Dermis microvascular lymphatic vessel endothelial cell (primary cell): ENCODE results near the gene TM4SF18. TPM values are rescaled to one million over a fixed set of nuclear protein-coding genes. Genes with fewer than 3 reads are reported as not detected.

Experiments used
- DNase-seq, 2 donors: peaks; one replicate each; pipeline versions ENCODE4 v3.0.0 to v3.0.0-alpha.2; 2010; ENCODE audit warnings: low read depth in 2 of 2
- total RNA-seq: library from RNA; depleted of rRNA; stranded (reverse); fragments of >200 nt; gene quantifications from 2 replicates; pipeline ENCODE4 v1.2.1, GENCODE V29; 2014

Gene TM4SF18
- total RNA-seq, 1 donor from 2014 or later, result 318 TPM

DNA sequence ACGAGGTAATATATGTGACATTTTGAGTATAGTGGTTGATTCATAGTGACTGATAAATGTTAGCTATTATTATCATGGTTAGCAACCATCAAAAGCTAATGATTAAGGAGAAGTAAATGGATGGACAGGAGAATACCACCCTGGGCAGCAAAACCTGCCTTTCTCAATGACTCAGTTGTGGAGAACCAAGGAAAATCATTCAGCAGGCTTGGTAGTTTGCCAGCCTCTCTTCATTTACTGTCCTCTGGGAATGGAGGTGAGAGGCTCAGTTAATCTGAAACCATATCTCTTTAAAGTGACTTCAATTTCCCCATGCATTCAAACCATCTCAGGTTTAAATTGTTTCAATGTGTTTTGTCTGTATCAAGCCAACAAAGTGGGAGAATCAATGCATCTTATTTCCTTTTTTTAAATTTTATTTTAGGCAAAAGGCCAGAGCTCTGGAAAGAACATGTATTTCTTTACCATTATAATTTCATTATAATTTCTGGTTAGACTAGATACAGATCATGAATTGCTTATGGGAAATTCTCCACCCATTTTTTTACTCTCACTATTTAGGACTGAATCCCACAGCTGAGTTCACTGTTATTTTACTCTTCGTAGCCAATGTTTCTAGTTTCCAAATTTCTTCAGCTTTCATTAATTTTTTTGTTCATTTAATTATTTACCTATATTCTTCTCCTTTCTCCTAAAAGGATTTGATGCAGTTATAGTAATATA, 2.7 kb downstream of the TM4SF18 start:
- peak in 1 of 2 donors; percentile 34 for DNase-seq

DNA sequence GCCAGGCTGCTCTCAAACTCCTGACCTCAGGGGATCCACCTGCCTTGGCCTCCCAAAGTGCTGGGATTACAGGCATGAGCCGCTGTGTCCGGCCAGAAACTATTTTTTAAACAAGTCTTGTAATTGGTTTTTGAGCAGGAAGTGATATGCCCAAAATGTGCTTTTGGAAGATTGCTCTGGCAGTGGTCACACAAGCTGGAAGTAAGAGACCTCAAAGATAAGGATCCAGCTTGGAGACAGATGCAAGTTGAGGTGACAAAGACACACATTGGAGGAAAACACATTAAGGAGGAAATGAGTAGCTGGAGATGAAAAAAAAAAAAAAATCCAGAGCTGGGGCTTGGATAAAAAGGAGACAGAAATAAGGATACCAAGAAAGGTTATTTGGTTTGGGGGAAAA, 6.3 kb downstream of the TM4SF18 start:
- no peak for DNase-seq

DNA sequence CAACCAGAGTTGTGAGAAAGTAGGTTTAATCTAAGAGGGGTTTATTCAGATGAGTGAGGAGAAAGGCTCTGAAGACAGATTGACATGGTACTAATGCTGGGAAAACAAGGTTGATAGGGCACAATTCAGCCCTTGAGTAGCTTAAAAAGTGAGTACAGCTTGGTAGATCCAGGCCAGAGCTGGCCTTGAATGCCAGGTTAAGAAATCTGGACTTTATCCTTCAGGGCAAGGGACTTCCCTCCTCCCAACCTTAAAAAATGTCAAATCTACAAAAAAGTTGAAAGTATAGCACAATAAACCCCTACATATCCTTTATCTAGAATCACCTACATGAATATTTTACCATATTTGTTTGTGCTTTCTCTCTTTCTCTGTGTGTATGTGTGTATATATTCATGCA, 7.9 kb downstream of the TM4SF18 start:
- no peak for DNase-seq

DNA sequence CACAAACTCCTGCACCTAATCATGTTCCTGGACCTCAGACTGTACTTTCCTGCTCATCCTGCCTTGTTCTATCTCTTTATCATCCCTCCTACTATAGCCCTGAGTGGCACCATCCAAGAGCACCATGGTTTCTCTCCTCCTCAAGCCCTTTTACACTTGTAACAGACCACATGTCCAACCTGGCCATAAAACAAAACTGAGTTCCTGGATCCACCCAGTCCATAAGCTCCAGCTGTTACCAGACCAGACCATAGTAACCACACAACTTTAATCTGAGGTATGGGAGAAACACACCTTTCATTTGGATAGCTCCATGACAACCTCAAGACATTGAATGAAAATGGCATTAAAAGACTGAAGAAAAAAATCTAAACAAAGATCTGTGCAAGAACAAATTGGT, 9.1 kb downstream of the TM4SF18 start:
- no peak for DNase-seq

DNA sequence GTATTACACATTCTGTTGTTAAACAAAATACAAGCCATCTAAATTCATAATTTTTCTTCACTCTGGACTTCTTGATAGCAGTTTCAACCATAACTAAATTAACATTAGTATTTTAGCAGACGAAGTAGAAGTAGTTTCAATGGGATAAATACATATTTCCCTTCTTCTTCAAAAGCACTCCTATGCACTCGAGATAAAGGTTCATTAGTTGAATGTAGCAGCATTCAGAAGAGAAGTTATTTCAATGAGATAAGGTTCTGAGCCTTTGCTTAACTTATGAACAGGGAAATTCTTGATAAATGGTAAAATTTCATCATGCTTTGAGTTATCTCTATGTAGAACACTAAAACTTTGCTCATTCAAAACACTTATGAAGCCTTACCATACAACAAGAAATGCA, 11.8 kb downstream of the TM4SF18 start:
- DNase-seq, result no peak

DNA sequence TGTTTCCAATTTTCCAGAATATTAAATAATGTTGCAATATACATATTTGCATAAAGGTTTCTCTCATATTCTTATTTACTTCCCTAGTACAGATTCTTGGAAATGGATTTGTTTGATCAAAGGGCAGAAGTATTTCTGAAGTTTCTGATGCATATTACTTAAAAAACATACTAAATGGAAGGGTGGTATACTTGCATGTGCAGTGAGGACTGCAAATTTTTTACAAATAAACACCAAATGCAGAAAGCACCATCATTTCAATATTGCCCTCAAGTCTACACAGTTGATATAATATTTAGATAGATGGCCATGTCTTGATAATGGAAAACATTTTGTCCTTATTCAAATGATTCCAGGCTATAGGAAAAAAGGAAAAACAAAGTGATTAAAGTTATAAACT, 12.3 kb downstream of the TM4SF18 start:
- DNase-seq, result no peak

DNA sequence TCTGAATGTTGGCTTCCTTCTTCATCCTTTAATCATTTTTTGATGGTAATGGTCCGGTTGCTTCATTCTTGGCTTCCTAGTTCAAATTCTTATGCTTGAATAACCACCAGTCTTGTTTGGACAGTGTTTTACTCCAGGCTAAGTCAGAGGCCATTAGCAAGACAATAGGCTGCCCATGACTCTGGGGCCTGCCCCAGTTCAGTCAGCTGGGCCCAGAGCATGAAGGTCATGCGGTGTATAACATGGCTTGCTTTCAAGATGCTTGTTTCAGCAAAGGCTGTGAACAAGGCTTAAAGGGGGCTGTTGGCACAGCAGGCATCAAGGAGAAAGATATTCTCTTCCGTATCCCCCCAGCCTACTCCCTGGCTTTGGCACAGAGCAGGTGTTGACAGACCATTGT, 13.7 kb downstream of the TM4SF18 start:
- no peak for DNase-seq

DNA sequence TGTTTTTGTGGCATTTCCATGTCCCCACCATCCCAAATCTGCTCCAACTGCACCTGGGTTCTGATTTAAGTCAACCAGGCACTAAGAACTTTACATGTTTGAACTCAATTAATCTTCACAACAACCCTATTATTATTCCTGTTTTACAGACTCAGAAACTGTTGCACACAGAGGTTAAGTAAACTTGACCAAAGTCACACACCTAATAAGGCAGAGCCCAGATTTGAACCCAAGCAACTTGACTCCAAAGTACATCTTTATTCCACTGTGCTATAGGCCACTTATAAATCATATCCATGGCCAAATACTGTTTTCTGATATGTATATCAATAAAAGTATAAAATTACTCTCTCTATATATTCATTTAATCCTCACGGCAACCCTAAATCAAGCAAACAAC, 16.4 kb downstream of the TM4SF18 start:
- DNase-seq, result no peak

DNA sequence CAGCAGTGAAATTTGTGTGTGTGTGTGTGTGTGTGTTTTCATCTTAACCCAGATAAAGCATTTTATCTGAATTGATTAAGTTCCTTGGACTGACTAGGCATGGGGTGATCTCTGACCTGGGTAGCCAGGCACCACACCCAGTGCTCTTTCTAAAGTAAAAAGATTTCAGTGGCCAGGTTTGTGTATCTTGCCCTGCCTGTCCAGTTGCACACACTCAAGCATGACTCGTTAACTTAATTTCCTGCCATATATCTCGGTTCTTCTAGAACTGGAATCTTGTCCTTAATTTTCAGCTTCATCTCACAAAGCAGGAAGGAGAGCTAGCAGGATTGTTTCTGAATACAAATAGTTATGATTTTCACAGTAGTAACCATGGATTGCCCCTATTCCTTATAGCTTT, 17.0 kb downstream of the TM4SF18 start:
- DNase-seq, result no peak

DNA sequence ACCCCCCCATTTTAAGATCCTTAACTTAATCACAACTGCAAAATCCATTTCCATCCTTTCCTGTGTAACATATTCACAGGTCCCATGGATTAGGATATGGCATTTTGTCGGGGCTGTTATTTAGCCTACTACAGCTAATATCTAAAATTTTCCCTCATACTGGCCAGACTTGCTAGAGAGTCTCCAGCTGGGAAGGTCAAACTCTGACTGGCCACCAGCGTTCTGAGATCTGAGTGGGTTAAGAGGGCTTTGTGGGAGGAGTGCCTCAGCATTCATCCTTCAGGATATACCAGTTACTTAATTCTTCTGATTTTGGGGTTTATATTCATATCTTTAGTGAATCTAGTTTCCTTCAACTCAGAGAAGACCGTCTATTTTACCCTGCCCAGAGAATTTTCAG, 17.7 kb downstream of the TM4SF18 start:
- no peak for DNase-seq

DNA sequence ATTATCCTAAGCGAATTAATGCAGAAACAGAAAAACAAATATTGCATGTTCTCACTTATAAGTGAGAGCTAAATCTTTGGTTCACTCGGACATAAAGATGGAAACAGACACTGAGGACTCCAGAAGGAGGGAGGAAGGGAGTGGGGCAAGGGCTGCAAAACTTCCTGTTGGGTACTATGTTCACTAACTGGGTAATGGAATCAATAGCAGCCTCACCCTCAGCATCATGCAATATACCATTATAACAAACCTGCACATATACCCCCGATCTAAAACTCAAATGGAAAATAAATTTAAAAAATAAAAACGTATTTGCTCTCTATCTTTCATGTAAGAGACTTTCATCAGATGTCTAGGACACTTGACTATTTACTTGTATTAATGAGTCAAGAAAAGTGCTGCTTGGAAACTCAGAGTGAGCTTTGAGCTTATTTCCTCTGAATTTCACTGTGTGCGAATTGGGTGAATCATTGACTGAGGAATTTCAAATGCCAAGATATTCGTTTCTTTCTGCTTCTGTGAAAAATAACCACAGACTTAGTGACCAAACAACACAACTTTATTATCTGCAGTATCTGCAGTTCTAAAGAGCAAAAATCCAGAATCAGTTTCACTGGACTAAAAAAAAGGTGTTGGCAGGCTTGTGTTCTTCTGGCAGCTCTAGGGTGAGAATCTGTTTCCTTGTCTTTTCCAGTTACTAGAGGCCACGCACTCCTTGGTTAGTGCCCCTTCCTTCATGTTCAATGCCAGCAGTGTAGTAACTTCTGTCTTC, 18.4 kb downstream of the TM4SF18 start:
- peak in 1 of 2 donors; percentile 31 for DNase-seq

DNA sequence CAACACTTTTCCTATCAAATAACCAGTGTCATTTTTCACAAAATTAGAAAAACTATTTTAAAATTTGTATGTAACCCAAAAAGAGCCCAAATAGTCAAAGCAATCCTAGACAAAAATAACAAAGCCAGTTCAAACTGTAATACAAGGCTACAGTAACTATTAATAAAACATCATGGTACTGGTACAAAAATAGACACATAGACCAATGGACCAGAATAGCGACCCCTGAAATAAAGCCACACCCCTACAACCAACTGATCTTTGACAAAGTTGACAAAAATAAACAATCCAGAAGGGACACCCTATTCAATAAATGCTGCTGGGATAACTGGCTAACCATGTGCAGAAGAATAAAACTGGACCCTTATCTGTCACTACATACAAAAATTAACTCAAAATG, 19.9 kb downstream of the TM4SF18 start:
- no peak for DNase-seq

DNA sequence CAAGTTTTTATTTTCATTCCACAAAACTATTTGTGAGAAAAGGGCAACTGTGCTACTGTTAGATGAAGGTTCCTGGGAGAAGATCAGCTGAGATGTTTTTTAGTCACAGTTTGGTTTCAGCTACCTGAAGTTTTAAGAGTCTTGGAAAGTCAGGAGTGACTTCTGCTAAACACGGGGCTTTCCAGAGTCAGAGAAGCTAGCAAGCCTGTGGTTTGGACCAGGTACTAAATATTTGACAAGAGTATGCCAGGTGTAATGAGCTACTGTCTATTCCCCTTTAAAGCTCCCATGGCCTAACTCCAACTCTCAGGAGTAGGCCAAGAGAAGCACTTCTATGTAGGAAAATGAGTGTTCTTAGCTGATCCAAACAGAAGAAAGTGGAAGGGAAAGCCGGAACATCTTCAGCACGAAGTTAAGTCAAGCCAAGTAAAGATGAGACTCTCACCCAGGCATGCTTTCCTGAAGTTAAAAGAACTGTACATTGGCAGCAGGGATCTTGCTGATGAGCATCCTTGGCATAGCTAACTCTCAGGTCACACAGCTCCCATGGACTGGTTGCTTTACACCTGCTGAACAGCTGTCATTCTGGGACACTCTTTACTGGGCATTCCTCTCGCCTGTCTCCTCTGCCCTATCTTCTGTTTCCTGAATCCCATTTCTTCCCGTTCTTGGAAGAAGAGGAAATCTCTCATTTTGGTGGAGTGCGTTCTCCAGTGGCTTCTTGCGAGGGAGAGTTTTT, 22.5 kb downstream of the TM4SF18 start:
- DNase-seq, result no peak

DNA sequence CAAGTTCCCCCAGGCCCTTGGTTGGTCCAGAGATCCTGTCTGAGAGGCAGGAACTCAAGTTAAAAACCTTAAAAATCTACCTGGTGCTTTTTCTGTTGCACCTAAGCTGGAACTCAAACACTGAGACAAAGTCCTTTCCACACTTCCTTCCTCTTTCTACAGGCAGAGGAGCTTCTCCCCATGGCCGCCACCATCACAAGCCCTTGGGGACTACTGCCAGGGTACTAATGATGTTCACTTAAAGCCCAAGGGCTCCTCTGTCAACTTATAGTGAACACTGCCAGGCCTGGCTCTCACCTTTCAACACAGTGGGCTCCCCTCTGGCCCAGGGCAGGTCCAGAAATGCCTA, 26.0 kb downstream of the TM4SF18 start:
- DNase-seq, result no peak

DNA sequence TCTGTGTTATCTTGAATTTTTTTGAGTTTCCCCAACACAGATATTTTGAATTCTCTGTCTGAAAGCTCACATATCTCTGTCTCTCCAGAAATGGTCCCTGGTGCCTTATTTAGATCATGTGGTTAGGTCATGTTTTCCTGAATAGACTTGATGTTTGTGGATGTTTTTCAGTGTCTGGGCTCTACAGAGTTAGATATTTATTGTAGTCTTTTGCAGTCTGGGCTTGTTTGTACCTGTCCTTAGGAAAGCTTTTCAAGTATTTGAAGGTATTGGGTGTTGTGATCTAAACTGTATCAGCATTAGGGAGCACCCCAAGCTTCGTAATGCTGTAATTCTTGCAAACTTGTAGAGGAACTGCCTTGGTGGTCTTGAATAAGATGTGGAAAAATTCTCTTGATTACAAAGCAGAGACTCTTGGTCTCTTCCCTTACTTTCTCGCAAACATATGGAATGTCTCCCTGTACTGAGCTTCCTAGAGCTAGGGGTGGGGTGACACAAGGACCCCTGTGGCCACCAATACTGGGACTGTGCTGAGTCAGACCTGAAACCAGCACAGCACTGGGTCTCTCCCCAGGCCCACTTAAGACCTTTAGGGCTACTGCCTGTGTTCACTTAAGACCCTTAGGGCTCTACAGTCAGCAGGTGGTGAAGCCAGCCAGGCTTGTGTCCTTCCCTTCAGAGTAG, 26.5 kb downstream of the TM4SF18 start:
- DNase-seq, result no peak

DNA sequence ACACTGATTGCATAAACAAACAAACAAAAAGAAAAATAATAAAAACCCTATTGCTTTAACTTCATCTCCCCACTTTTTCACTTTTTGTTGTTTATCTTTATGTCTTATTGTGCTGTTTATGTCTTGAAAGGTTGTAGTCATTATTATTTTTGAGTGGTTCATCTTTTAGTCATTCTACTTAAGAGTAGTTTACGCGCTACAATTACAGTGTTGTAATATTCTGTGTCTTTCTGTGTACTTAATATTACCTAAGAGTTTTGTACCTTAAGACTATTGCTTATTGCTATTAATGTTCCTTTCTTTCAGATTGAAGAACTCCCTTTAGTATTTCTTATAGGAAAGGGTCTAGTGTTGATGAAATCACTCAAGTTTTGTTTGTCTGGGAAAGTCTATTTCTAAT, 28.1 kb downstream of the TM4SF18 start:
- DNase-seq, result no peak

DNA sequence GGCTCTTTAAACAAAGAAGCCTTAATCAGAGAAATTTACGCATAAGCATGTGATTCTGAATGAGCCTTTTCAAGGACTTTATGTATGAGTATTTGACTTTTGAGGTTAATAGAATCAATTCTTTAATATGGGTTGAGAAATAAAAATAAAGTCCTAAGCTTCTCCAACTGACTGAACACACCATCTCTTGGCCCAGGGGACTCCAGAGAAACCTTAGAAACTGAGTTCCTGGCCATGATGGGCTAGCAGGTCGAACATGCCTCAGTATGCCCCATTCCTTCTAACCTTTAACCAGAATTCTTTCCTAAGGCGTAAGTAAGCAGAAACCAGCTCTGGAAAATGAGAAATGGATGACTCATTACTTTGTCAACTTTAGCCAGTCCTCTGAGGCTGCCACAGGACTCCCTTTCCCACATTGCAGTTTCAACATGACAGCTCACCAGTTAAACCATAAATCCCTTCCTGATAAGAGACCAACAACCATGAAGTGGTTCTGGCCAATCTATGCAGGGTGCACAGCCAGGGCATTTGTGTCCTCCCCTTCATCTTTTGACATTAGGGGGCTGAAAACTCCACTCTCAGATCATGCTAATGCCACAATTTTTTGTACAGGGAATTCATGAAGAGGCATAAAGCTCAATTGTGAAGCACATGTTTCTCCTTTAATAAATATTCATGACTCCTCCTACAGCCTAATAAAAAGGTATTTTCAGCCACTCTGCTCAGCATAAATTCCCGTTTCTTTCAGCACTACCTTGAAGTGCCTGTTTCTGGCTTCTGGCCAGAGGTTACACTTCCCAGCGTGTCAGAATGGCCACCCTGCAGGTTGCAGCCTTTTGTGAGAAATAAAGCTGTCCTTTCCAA, 33.3 kb downstream of the TM4SF18 start:
- peak in 1 of 2 donors; percentile 87 for DNase-seq

DNA sequence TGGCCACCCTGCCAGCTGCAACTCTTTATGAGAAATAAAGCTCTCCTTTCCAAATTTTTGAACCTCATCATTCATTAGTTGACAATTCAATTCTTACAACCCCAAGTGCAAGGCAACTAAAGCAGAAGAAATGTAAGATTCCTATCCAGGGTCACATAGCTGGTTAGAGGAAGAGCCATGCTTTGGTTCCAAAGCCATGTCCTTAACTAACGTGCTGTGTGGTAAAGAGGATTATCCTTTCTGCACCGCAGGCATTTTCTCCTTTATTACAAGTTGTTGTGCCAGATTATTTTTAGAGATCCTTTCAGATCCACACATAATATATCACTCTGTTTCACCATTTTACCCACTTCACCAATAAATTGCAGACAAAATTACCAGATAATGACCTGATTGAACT, 36.5 kb downstream of the TM4SF18 start:
- no peak for DNase-seq

DNA sequence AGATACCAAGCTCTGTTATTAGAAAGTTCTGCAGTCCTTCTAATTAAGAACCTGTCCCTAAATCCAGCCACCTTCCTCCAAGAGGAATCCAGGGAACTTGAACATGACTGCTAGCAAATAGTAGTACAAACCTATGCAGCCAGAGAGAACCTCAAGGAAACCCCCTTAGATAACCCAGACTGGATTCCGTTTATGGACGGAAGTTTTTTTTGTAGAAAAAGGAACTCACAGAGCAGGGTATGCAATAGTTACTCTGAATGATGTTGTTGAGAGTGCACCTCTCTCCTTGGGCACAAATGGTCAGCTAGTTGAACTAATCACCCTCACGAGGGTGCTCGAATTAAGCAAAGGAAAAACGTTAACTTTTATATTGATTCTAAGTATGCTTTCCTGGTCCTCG, 40.8 kb downstream of the TM4SF18 start:
- no peak for DNase-seq

DNA sequence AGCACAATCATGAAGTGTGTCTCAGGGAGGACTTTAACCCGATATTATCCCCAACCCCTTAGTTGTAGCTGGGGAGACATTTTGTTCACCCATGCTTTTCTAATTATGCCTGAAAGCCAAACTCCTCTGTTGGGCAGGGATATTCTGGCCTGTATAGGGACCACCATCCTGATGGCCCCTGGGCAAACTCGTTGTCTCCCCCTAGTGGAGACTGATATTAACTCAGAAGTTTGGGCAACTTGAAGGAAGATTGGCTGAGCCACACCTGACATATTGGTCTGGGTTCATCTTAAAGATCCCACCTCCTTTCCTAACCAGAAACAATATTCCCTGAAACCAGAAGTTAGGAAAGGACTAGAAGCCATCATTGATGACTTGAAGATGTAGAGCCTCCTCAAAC, 42.3 kb downstream of the TM4SF18 start:
- DNase-seq, result peak; percentile 3 to 39

DNA sequence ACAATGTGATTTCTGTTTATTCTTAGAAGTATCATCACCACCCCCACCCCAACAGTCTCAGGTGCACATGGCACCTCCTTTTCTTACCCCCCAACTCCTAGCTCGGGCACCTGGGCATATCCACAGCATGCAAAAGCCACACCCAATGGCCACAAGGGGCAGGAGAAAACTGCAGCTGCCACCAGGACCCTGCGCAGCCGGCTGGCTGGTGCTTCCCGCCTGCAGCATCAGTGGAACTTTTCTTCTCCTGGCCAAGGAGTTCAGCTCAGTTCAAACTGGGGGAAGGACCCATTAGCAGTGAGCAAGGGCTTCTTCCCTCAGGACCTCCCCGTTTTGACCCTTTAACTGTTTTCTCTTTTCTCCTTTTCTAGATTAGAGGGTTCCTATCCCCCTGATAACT, 44.8 kb downstream of the TM4SF18 start:
- no peak for DNase-seq
